ENCODE data around the gene BBS9. TPM values are rescaled to one million over a fixed set of nuclear protein-coding genes. Genes with fewer than 3 reads are reported as not detected.

BBS9 gene
- total and polyA plus RNA-seq, 4 donors, result 2.3 to 9.5 (median 4.5) TPM

DNA sequence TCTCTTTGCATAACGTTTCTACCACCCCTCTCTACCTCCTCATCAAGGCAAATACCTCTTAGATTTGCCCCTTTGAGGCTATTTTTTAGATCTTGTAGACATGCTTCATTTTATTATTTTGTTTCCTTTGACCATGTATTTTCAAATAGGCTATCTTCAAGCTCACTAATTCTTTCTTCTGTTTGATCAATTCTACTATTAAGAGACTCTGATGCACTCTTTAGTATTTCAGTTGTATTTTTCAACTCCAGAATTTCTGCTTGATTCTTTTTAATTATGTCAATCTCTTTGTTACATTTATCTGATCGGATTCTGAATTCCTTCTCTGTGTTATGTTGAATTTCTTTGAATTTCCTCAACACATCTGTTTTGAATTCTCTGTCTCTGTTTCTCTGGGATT is 82.8 kb downstream of the BBS9 start:
- no peak for DNase-seq (ENCODE audit: low spot score)
- no peak for TF ChIP-seq EGR1 (IDR thresholded peaks at IDR 0.05; ENCODE audit: low read depth in 2 of 2)
- no peak for TF ChIP-seq NR2F2 (IDR thresholded peaks at IDR 0.05)
- TF ChIP-seq, protein P1, sequence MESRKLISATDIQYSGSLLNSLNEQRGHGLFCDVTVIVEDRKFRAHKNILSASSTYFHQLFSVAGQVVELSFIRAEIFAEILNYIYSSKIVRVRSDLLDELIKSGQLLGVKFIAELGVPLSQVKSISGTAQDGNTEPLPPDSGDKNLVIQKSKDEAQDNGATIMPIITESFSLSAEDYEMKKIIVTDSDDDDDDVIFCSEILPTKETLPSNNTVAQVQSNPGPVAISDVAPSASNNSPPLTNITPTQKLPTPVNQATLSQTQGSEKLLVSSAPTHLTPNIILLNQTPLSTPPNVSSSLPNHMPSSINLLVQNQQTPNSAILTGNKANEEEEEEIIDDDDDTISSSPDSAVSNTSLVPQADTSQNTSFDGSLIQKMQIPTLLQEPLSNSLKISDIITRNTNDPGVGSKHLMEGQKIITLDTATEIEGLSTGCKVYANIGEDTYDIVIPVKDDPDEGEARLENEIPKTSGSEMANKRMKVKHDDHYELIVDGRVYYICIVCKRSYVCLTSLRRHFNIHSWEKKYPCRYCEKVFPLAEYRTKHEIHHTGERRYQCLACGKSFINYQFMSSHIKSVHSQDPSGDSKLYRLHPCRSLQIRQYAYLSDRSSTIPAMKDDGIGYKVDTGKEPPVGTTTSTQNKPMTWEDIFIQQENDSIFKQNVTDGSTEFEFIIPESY (IDR thresholded peaks at IDR 0.05), result no peak
- TF ChIP-seq FOXA2 (IDR thresholded peaks at IDR 0.05), result no peak
- no peak for TF ChIP-seq RXRA (IDR thresholded peaks at IDR 0.05)
- TF ChIP-seq HNF4G (IDR thresholded peaks at IDR 0.05), result no peak
- TF ChIP-seq HNF4A (conservative IDR thresholded peaks at IDR 0.05), result no peak
- TF ChIP-seq, protein P2, sequence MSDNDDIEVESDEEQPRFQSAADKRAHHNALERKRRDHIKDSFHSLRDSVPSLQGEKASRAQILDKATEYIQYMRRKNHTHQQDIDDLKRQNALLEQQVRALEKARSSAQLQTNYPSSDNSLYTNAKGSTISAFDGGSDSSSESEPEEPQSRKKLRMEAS (IDR thresholded peaks at IDR 0.05), result no peak
- TF ChIP-seq, protein P3, sequence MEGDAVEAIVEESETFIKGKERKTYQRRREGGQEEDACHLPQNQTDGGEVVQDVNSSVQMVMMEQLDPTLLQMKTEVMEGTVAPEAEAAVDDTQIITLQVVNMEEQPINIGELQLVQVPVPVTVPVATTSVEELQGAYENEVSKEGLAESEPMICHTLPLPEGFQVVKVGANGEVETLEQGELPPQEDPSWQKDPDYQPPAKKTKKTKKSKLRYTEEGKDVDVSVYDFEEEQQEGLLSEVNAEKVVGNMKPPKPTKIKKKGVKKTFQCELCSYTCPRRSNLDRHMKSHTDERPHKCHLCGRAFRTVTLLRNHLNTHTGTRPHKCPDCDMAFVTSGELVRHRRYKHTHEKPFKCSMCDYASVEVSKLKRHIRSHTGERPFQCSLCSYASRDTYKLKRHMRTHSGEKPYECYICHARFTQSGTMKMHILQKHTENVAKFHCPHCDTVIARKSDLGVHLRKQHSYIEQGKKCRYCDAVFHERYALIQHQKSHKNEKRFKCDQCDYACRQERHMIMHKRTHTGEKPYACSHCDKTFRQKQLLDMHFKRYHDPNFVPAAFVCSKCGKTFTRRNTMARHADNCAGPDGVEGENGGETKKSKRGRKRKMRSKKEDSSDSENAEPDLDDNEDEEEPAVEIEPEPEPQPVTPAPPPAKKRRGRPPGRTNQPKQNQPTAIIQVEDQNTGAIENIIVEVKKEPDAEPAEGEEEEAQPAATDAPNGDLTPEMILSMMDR (IDR thresholded peaks at IDR 0.05; ENCODE audit: low read depth, low read length, missing input control), result no peak
- TF ChIP-seq, protein P4, sequence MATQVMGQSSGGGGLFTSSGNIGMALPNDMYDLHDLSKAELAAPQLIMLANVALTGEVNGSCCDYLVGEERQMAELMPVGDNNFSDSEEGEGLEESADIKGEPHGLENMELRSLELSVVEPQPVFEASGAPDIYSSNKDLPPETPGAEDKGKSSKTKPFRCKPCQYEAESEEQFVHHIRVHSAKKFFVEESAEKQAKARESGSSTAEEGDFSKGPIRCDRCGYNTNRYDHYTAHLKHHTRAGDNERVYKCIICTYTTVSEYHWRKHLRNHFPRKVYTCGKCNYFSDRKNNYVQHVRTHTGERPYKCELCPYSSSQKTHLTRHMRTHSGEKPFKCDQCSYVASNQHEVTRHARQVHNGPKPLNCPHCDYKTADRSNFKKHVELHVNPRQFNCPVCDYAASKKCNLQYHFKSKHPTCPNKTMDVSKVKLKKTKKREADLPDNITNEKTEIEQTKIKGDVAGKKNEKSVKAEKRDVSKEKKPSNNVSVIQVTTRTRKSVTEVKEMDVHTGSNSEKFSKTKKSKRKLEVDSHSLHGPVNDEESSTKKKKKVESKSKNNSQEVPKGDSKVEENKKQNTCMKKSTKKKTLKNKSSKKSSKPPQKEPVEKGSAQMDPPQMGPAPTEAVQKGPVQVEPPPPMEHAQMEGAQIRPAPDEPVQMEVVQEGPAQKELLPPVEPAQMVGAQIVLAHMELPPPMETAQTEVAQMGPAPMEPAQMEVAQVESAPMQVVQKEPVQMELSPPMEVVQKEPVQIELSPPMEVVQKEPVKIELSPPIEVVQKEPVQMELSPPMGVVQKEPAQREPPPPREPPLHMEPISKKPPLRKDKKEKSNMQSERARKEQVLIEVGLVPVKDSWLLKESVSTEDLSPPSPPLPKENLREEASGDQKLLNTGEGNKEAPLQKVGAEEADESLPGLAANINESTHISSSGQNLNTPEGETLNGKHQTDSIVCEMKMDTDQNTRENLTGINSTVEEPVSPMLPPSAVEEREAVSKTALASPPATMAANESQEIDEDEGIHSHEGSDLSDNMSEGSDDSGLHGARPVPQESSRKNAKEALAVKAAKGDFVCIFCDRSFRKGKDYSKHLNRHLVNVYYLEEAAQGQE (IDR thresholded peaks at IDR 0.05), result no peak
- no peak for TF ChIP-seq YY1 (IDR thresholded peaks at IDR 0.05)
- TF ChIP-seq, protein P5, sequence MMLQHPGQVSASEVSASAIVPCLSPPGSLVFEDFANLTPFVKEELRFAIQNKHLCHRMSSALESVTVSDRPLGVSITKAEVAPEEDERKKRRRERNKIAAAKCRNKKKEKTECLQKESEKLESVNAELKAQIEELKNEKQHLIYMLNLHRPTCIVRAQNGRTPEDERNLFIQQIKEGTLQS (IDR thresholded peaks at IDR 0.05), result no peak
- TF ChIP-seq GABPA (IDR thresholded peaks at IDR 0.05 in 1 of 2, conservative IDR thresholded peaks at IDR 0.05 in 1 of 2), result no peak
- no peak for TF ChIP-seq JUND (IDR thresholded peaks at IDR 0.05)
- TF ChIP-seq RAD21 (IDR thresholded peaks at IDR 0.05), result no peak
- Histone ChIP-seq H3K27ac (ENCODE audit: low read depth in 1 of 2, low read length in 2 of 2) (no peak overlapping the region), H3K4me1 (ENCODE audit: control insufficient read depth in 4 of 4, insufficient read depth in 4 of 4, low read length in 3 of 4) (no peaks in the 10 kb centered on the region), H3K36me3 (ENCODE audit: control insufficient read depth in 4 of 4, insufficient read depth in 3 of 4, low read depth in 1 of 4, low read length in 3 of 4) (peaks cover 0 to 4% (median 0%) of the 10 kb centered on the region in 4 donors), H3K4me3 (ENCODE audit: low read depth in 1 of 3, low read length in 3 of 3) (no peak overlapping the region), H3K9me3 (ENCODE audit: control insufficient read depth in 4 of 4, low read length in 3 of 4) (peaks cover 0 to 4% (median 3%) of the 10 kb centered on the region in 4 donors), H3K9ac (ENCODE audit: low read depth in 1 of 2, low read length in 2 of 2) (no peak overlapping the region), H3K27me3 (ENCODE audit: control insufficient read depth in 4 of 4, insufficient read depth in 4 of 4, low read length in 3 of 4) (no peaks in the 10 kb centered on the region)
- 88% methylated on average over 2 of the region's 2 CpGs for WGBS

DNA sequence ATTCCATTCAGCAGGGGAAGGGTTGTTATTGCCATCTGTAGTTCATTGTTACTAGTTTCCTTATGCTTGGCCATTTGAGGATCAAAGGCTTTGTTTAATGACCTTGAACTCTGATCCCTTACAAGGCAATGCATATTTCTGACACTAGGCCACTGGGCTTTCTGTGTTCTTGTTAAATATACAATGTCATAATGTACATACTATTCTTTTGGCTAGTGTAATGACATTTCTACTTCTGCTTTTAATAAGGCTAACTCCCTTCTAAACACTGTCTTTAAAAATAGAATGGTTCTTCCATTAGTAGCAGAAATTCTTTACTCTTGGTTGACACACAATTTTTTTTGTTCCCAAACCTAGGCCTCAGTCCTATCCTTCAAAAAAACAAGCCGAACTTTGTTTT is 86.6 kb downstream of the BBS9 start:
- Histone ChIP-seq H3K36me3 (ENCODE audit: control insufficient read depth in 4 of 4, insufficient read depth in 3 of 4, low read depth in 1 of 4, low read length in 3 of 4) (peaks cover 0 to 4% (median 0%) of the 10 kb centered on the region in 4 donors), H3K27me3 (ENCODE audit: control insufficient read depth in 4 of 4, insufficient read depth in 4 of 4, low read length in 3 of 4) (no peaks in the 10 kb centered on the region), H3K4me1 (ENCODE audit: control insufficient read depth in 4 of 4, insufficient read depth in 4 of 4, low read length in 3 of 4) (no peaks in the 10 kb centered on the region), H3K4me3 (ENCODE audit: low read depth in 1 of 3, low read length in 3 of 3) (no peak overlapping the region), H3K9ac (ENCODE audit: low read depth in 1 of 2, low read length in 2 of 2) (no peak overlapping the region), H3K27ac (ENCODE audit: low read depth in 1 of 2, low read length in 2 of 2) (no peak overlapping the region), H3K9me3 (ENCODE audit: control insufficient read depth in 4 of 4, low read length in 3 of 4) (no peaks in the 10 kb centered on the region)
- TF ChIP-seq JUND (IDR thresholded peaks at IDR 0.05) (no peak), RAD21 (IDR thresholded peaks at IDR 0.05) (no peak), TAF1 (conservative IDR thresholded peaks at IDR 0.05) (no peak), EGR1 (IDR thresholded peaks at IDR 0.05; ENCODE audit: low read depth in 2 of 2) (no peak)
- TF ChIP-seq, protein P5 (IDR thresholded peaks at IDR 0.05), result no peak
- 94% methylated on average over 1 of the region's 1 CpG for WGBS
- DNase-seq (ENCODE audit: low spot score), result no peak
